ENCODE measurements around the gene TOM1L2.

Gene TOM1L2

DNA sequence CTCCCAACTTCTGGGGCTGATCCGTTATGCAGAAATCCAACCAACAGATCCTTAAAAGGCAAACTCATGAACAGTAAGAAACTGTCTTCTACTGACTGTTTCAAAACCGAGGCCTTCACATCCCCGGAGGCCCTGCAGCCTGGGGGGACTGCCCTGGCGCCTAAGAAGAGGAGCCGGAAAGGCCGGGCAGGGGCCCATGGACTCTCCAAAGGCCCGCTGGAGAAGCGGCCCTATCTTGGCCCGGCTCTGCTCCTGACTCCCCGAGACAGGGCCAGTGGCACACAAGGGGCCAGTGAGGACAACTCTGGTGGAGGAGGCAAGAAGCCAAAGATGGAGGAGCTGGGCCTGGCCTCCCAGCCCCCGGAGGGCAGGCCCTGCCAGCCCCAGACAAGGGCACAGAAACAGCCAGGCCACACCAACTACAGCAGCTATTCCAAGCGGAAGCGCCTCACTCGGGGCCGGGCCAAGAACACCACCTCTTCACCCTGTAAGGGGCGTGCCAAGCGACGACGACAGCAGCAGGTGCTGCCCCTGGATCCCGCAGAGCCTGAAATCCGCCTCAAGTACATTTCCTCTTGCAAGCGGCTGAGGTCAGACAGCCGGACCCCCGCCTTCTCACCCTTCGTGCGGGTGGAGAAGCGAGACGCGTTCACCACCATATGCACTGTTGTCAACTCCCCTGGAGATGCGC lies 174.9 kb downstream of the TOM1L2 start:
- H3K4me3 ChIP-seq (ENCODE audit: low read depth, low read length), result no peak overlapping the region
- peaks cover 43% of the 10 kb centered on the region for H3K36me3 ChIP-seq
- TF ChIP-seq, protein P1, sequence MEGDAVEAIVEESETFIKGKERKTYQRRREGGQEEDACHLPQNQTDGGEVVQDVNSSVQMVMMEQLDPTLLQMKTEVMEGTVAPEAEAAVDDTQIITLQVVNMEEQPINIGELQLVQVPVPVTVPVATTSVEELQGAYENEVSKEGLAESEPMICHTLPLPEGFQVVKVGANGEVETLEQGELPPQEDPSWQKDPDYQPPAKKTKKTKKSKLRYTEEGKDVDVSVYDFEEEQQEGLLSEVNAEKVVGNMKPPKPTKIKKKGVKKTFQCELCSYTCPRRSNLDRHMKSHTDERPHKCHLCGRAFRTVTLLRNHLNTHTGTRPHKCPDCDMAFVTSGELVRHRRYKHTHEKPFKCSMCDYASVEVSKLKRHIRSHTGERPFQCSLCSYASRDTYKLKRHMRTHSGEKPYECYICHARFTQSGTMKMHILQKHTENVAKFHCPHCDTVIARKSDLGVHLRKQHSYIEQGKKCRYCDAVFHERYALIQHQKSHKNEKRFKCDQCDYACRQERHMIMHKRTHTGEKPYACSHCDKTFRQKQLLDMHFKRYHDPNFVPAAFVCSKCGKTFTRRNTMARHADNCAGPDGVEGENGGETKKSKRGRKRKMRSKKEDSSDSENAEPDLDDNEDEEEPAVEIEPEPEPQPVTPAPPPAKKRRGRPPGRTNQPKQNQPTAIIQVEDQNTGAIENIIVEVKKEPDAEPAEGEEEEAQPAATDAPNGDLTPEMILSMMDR (IDR thresholded peaks at IDR 0.05; ENCODE audit: low read depth, low read length), result no peak

DNA sequence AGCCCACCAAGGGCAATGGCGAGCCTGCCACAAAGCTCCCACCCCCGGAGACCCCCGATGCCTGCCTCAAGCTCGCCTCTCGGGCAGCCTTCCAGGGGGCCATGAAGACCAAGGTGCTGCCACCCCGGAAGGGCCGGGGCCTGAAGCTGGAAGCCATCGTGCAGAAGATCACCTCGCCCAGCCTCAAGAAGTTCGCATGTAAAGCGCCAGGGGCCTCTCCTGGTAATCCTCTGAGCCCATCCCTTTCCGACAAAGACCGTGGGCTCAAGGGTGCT lies 175.5 kb downstream of the TOM1L2 start:
- TF ChIP-seq, protein P1 (IDR thresholded peaks at IDR 0.05; ENCODE audit: low read depth, low read length), result no peak
- Histone ChIP-seq H3K36me3 (peaks cover 43% of the 10 kb centered on the region), H3K4me3 (ENCODE audit: low read depth, low read length) (no peak overlapping the region), H3K4me1 (peaks cover 5% of the 10 kb centered on the region), H3K9me3 (no peaks in the 10 kb centered on the region), H3K27me3 (no peaks in the 10 kb centered on the region)
- no peak for DNase-seq

More for the DNA sequence above, 174.9 kb downstream of the TOM1L2 start:
- no peak for DNase-seq
- Histone ChIP-seq H3K4me1 (no peaks in the 10 kb centered on the region; the same call in 1 of the 2 replicates), H3K27me3 (no peaks in the 10 kb centered on the region), H3K9me3 (no peaks in the 10 kb centered on the region)

DNA sequence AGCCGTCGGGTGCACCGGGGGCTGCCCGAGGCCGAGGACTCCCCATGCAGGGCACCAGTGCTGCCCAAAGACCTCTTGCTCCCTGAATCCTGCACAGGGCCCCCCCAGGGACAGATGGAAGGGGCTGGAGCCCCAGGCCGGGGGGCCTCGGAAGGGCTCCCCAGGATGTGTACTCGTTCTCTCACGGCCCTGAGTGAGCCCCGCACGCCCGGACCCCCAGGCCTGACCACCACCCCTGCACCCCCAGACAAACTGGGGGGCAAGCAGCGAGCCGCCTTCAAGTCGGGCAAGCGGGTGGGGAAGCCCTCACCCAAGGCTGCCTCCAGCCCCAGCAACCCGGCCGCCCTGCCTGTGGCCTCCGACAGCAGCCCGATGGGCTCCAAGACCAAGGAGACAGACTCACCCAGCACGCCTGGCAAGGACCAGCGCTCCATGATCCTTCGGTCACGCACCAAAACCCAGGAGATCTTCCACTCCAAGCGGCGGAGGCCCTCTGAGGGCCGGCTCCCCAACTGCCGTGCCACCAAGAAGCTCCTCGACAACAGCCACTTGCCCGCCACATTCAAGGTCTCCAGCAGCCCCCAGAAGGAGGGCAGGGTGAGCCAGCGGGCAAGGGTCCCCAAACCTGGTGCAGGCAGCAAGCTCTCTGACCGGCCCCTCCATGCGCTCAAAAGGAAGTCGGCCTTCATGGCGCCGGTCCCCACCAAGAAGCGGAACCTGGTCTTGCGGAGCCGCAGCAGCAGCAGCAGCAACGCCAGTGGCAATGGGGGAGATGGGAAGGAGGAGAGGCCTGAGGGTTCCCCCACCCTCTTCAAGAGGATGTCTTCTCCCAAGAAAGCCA lies 176.0 kb downstream of the TOM1L2 start:
- no peak overlapping the region for H3K4me3 ChIP-seq (ENCODE audit: low read depth, low read length)
- peaks cover 43% of the 10 kb centered on the region for H3K36me3 ChIP-seq
- no peaks in the 10 kb centered on the region for H3K9me3 ChIP-seq
- peaks cover 11% of the 10 kb centered on the region for H3K4me1 ChIP-seq
- H3K27me3 ChIP-seq, result no peaks in the 10 kb centered on the region
- no peak for DNase-seq
- TF ChIP-seq, protein P1 (IDR thresholded peaks at IDR 0.05; ENCODE audit: low read depth, low read length), result no peak

DNA sequence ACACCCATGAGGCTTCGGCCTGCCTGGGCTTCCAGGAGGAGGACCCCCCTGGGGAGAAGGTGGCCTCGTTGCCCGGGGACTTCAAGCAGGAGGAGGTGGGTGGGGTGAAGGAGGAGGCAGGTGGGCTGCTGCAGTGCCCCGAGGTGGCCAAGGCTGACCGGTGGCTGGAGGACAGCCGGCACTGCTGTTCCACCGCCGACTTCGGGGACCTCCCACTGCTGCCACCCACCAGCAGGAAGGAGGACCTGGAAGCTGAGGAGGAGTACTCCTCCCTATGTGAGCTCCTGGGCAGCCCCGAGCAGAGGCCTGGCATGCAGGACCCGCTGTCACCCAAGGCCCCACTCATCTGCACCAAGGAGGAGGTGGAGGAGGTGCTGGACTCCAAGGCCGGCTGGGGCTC lies 176.9 kb downstream of the TOM1L2 start:
- H3K27me3 ChIP-seq, result no peaks in the 10 kb centered on the region
- no peak for DNase-seq
- no peak overlapping the region for H3K4me3 ChIP-seq (ENCODE audit: low read depth, low read length)
- peaks cover 18% of the 10 kb centered on the region for H3K4me1 ChIP-seq
- TF ChIP-seq, protein P1 (IDR thresholded peaks at IDR 0.05; ENCODE audit: low read depth, low read length), result no peak
- peaks cover 43% of the 10 kb centered on the region for H3K36me3 ChIP-seq
- H3K9me3 ChIP-seq, result no peaks in the 10 kb centered on the region

DNA sequence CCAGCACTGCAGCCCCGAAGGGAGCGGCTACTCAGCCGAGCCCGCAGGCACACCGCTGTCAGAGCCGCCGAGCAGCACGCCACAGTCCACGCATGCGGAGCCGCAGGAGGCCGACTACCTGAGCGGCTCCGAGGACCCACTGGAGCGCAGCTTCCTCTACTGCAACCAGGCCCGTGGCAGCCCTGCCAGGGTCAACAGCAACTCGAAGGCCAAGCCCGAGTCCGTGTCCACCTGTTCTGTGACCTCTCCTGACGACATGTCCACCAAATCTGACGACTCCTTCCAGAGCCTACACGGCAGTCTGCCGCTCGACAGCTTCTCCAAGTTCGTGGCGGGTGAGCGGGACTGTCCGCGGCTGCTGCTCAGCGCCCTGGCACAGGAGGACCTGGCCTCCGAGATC lies 177.8 kb downstream of the TOM1L2 start:
- Histone ChIP-seq H3K27me3 (no peaks in the 10 kb centered on the region), H3K4me1 (peaks cover 23% of the 10 kb centered on the region), H3K4me3 (ENCODE audit: low read depth, low read length) (no peak overlapping the region), H3K9me3 (no peaks in the 10 kb centered on the region), H3K36me3 (peaks cover 43% of the 10 kb centered on the region)
- DNase-seq, result no peak
- TF ChIP-seq, protein P1 (IDR thresholded peaks at IDR 0.05; ENCODE audit: low read depth, low read length), result no peak
